Spleen (tissue), 7 donors: ENCODE measurements around the gene DCST1.

Source experiments
- POLR2A ChIP-seq, 3 donors: fragments of 450-650 bp; IDR thresholded peaks; one replicate each; pipeline ENCODE4 v1.5.1; 2017; ENCODE audit warnings: antibody characterized with exemption in 3 of 3, mild to moderate bottlenecking in 1 of 3
- POLR2AphosphoS5 ChIP-seq, 3 donors: sonication (generic); formaldehyde crosslinking; IDR thresholded peaks; one replicate each; pipeline ENCODE4 v1.5.1; 2017; ENCODE audit warnings: antibody characterized with exemption in 3 of 3
- TF ChIP-seq, protein P1 (sequence below), 11 experiments: fragments of 200-600 bp in 7 of 11; fragments of 450-650 bp in 4 of 11; sonication (generic) in 4 of 11; IDR thresholded peaks in 8 of 11; conservative IDR thresholded peaks in 3 of 11; 1 replicate in 7 of 11; 2 replicates in 4 of 11; pipeline versions ENCODE4 v1.4.0 to v1.8.0; 2016 to 2021; ENCODE audit warnings: antibody characterized with exemption in 11 of 11, inconsistent platforms in 4 of 11, mild to moderate bottlenecking in 1 of 11
- donor health status: DM: no; HTN: no; CAD: no; lungs with moderate emphysema.
- donor health status: DM: no; HTN: no; CAD: no.
- donor health status: DM: no; HTN: no; CAD: no.

DNA sequence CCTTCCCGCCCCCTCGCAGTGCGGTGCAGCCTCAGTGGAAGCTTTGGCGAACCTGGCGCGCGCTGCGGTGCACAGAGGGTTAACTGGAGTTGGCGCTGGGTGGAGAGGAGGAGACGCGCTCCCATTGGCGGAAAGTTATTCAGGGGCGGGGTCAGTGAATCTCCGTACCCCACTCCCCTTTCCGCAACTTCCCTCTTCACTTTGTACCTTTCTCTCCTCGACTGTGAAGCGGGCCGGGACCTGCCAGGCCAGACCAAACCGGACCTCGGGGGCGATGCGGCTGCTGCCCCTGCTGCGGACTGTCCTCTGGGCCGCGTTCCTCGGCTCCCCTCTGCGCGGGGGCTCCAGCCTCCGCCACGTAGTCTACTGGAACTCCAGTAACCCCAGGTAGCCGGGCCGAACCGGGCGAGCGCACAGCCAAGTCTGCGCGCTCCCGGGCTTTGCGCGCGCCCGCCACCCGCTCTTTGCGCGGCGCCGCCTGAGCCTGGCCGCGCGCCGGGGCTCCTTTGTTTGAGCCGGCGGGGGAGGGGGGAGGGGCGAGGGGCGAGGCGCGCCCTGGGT is 30.0 kb downstream of the DCST1 start, which contains the start of gene EFNA4:
- TF ChIP-seq, protein P1, sequence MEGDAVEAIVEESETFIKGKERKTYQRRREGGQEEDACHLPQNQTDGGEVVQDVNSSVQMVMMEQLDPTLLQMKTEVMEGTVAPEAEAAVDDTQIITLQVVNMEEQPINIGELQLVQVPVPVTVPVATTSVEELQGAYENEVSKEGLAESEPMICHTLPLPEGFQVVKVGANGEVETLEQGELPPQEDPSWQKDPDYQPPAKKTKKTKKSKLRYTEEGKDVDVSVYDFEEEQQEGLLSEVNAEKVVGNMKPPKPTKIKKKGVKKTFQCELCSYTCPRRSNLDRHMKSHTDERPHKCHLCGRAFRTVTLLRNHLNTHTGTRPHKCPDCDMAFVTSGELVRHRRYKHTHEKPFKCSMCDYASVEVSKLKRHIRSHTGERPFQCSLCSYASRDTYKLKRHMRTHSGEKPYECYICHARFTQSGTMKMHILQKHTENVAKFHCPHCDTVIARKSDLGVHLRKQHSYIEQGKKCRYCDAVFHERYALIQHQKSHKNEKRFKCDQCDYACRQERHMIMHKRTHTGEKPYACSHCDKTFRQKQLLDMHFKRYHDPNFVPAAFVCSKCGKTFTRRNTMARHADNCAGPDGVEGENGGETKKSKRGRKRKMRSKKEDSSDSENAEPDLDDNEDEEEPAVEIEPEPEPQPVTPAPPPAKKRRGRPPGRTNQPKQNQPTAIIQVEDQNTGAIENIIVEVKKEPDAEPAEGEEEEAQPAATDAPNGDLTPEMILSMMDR (IDR thresholded peaks at IDR 0.05 in 8 of 11, conservative IDR thresholded peaks at IDR 0.05 in 3 of 11) = peak in 1 of 11 experiments; percentile 19
- peak; percentile 82 to 87 (median 85) for TF ChIP-seq POLR2AphosphoS5 (IDR thresholded peaks at IDR 0.05)
- no peak for TF ChIP-seq POLR2A (IDR thresholded peaks at IDR 0.05)
